NCI-H1436 (cell line): ENCODE data around the gene DXO.

Experiments
- DNase-seq: peaks from one replicate; lab custom pipeline; 2025; lab: John Stamatoyannopoulos, UW

DXO gene

GRCh38 chr6:31927242-31927862, 44.6 kb downstream of the DXO start, which contains the start of gene C2:
TSS of gene C2 (plus strand) at chr6:31927717. CDS start at chr6:31927753, 36 bp downstream.
- DNase-seq, result no peak

- no peak for DNase-seq
Measured at GRCh38 chr6:31922942-31923341, 49.0 kb downstream of the DXO start.

GRCh38 chr6:31920811-31921210, 51.1 kb downstream of the DXO start:
- no peak for DNase-seq
